Vagina (tissue), 2 donors: ENCODE data around the gene AWAT1.

ENCODE experiments used
- POLR2A ChIP-seq, 2 donors: fragments of 450-650 bp; IDR thresholded peaks; one replicate each; pipeline ENCODE4 v1.6.1; 2017; ENCODE audit warnings: antibody characterized with exemption in 2 of 2, mild to moderate bottlenecking in 2 of 2, moderate library complexity in 2 of 2
- POLR2AphosphoS5 ChIP-seq, 2 donors: sonication (generic); formaldehyde crosslinking; IDR thresholded peaks; one replicate each; pipeline ENCODE4 v1.9.0; 2017; ENCODE audit warnings: antibody characterized with exemption in 2 of 2, mild to moderate bottlenecking in 2 of 2, low read depth in 1 of 2; ENCODE audit not compliant: insufficient read depth in 1 of 2
- TF ChIP-seq, protein P1 (sequence below), 3 experiments: fragments of 450-650 bp in 2 of 3; fragments of 200-600 bp in 1 of 3; sonication (generic) in 1 of 3; IDR thresholded peaks; one replicate each; pipeline ENCODE4 v1.5.1; 2017 to 2019; ENCODE audit warnings: antibody characterized with exemption in 3 of 3, mild to moderate bottlenecking in 2 of 3, moderate library complexity in 2 of 3

DNA sequence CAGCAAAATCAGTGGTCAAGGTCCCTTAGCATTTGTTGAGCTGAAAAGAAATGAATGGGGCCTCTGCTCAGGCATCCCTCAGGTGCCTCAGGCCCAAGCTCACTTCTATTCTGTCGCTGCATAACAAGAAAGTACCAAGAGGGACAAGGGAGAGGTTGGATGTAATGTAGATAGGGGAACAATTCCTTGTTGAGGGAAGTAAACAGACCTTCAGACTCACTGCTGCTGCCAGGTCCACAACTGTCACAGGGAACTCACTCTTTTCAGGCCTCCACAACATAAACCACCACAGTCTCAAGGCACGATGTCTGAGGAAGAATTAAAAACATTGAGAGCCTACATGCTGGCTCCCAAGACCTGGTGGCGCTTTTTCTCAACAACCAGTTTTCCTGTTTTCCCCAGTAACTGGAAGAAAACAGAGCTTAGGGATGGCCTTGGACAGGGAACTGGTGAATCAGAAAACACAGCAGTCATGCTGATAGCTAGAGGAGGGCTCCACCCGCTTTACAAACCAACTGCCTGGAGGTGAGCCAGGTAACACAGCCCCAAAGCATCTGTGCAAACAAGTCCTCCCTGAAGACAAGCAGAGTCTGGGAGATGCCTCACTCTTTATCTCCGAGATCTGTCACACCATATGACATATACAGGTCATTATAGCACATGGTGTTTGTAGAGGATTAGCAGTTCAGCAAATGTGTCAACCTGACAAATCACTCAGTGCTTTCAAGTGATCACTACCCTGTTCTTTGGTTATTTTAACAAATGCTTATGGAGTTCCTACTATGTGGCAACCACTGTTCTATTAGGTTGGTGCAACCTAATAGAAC is 14.3 kb upstream of the AWAT1 start:
- TF ChIP-seq, protein P1, sequence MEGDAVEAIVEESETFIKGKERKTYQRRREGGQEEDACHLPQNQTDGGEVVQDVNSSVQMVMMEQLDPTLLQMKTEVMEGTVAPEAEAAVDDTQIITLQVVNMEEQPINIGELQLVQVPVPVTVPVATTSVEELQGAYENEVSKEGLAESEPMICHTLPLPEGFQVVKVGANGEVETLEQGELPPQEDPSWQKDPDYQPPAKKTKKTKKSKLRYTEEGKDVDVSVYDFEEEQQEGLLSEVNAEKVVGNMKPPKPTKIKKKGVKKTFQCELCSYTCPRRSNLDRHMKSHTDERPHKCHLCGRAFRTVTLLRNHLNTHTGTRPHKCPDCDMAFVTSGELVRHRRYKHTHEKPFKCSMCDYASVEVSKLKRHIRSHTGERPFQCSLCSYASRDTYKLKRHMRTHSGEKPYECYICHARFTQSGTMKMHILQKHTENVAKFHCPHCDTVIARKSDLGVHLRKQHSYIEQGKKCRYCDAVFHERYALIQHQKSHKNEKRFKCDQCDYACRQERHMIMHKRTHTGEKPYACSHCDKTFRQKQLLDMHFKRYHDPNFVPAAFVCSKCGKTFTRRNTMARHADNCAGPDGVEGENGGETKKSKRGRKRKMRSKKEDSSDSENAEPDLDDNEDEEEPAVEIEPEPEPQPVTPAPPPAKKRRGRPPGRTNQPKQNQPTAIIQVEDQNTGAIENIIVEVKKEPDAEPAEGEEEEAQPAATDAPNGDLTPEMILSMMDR (IDR thresholded peaks at IDR 0.05), result no peak
- TF ChIP-seq POLR2A (IDR thresholded peaks at IDR 0.05), result no peak
- peak in 1 of 2 donors; percentile 51 for TF ChIP-seq POLR2AphosphoS5 (IDR thresholded peaks at IDR 0.05; ENCODE audit: insufficient read depth in 1 of 2, low read depth in 1 of 2)
